Articular chondrocyte of knee joint (primary cell): Measurements from ENCODE around the gene GRIK5. TPM values are rescaled to one million over a fixed set of nuclear protein-coding genes. Genes with fewer than 3 reads are reported as not detected.

Source experiments
- total RNA-seq: library from RNA; depleted of rRNA; stranded (reverse); fragments of >200 nt; gene quantifications from 2 replicates; pipeline ENCODE4 v1.2.3, GENCODE V29; 2012

Gene GRIK5
- total RNA-seq: 0.22 and 0.26 TPM in 2 replicates

GRCh38 chr19:42069619-42070351, at the start of gene GRIK5:
TSS of gene GRIK5 (minus strand) at chr19:42070206. CDS start at chr19:42065770, 4,436 bp downstream.

GRCh38 chr19:42075616-42076379, 5.8 kb upstream of the GRIK5 start, which contains the start of gene ZNF574:
TSS of gene ZNF574 (plus strand) at chr19:42076166. CDS start at chr19:42078607, 2,441 bp downstream.

GRCh38 chr19:41993612-41994483, 76.2 kb downstream of the GRIK5 start, which contains the start of gene ATP1A3:
TSS of gene ATP1A3 (minus strand) at chr19:41994230. CDS start at chr19:41994076, 154 bp downstream.

DNA sequence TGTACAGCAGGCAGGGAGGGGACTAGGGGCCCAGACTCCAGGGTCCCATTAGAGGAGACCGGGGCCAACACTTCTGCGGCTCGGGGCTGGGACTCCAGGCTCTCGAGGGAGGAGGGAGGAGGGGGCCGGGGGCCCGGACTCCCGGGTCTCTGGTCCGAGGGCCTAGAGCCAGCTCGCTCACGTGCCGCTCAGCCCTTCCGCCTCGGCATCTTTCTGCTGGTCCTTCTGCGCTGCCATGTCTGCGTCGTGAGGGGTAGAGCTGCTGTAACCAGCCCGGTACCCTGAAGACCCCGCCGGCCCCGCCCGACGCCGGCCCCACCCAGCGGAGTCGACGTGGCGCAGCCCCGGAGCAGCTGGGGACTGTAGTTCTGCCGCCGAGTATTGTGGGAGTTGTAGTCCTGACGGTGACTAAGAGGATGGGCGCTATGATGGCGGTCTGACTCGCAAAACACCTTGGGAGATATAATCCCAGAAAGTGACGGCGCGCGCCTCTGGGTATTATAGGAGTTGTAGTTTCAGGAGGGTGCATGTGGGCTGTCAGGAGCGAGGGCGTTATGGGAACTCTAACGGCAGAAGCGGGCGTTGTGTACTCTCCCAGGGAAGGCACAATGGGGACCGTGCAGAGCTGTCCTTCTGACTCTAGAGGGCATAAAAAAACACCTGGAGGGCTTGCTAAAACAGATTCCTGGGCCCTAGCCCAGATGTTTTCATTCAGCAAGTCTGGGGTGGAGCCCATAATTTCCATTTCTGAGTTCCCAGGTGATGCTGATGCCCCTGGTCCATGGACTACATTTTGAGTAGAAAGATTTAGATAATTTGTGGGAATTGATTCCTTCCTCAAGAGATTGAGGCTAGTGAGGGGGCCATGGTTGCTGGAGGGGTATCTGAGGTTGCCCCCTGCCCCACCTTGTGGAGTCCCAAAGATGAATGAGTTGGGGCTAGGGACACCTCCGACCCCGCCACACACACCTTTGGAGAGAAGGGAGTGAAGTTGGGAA, 110.7 kb downstream of the GRIK5 start, which contains the start of gene RABAC1:
RABAC1 (minus strand) TSS at position 266 of the 998 bp plus-strand sequence; CDS start at position 237, 29 bp downstream.

Other genes with a start within 250 kb of the GRIK5 start
- gene LYPD4, start 225.5 kb downstream of the GRIK5 start, total RNA-seq: not detected in 2 replicates
- not detected in 2 replicates for gene DMRTC2, start 225.2 kb downstream of the GRIK5 start, total RNA-seq
- 776 and 788 TPM in 2 replicates for gene RPS19, start 210.0 kb downstream of the GRIK5 start, total RNA-seq
- not detected in 2 replicates for gene CD79A, start 192.9 kb downstream of the GRIK5 start, total RNA-seq
- 27.0 and 28.2 TPM in 2 replicates for gene ARHGEF1, start 187.0 kb downstream of the GRIK5 start, total RNA-seq
- gene ERFL, start 141.8 kb downstream of the GRIK5 start, total RNA-seq: 0.11 TPM in 1 of 2 replicates, not detected in the other
- gene RABAC1, start 110.9 kb downstream of the GRIK5 start, total RNA-seq: 95.6 and 100 TPM in 2 replicates
- 0.52 and 0.65 TPM in 2 replicates for gene ATP1A3, start 76.0 kb downstream of the GRIK5 start, total RNA-seq
- gene ZNF574, start 6.0 kb upstream of the GRIK5 start, total RNA-seq: 11.0 and 13.8 TPM in 2 replicates
- gene POU2F2, start 62.2 kb upstream of the GRIK5 start, total RNA-seq: 0.39 and 0.65 TPM in 2 replicates
- 16.5 and 17.9 TPM in 2 replicates for gene DEDD2, start 147.5 kb upstream of the GRIK5 start, total RNA-seq
- 11.4 and 13.3 TPM in 2 replicates for gene ZNF526, start 150.1 kb upstream of the GRIK5 start, total RNA-seq
- 14.4 and 15.0 TPM in 2 replicates for gene GSK3A, start 172.4 kb upstream of the GRIK5 start, total RNA-seq
- 27.7 and 49.8 TPM in 2 replicates for gene ERF, start 184.9 kb upstream of the GRIK5 start, total RNA-seq
- gene CIC, start 199.0 kb upstream of the GRIK5 start, total RNA-seq: 24.4 and 24.6 TPM in 2 replicates
- gene PRR19, start 231.9 kb upstream of the GRIK5 start, total RNA-seq: 0.39 and 0.43 TPM in 2 replicates
- gene PAFAH1B3, start 232.4 kb upstream of the GRIK5 start, total RNA-seq: 12.2 and 15.0 TPM in 2 replicates
- not detected in 2 replicates for gene TMEM145, start 243.1 kb upstream of the GRIK5 start, total RNA-seq